Heart left ventricle (tissue), 13 donors: Measurements from ENCODE around the gene BICC1.

ENCODE experiments used
- CTCF ChIP-seq, 12 donors: fragments of 200-600 bp; sonication (generic) in 4 of 12; IDR thresholded peaks; one replicate each; pipeline versions ENCODE4 v1.5.0 to v1.8.0; 2018 to 2022; ENCODE audit warnings: antibody characterized with exemption in 12 of 12, mild to moderate bottlenecking in 5 of 12
- POLR2A ChIP-seq, 2 donors: fragments of 450-650 bp; IDR thresholded peaks; one replicate each; pipeline ENCODE4 v1.6.1; 2017; ENCODE audit warnings: antibody characterized with exemption in 2 of 2, mild to moderate bottlenecking in 2 of 2, moderate library complexity in 2 of 2
- donor health status: ischemic (EF 13 %, LVEDD 7.1; RV severe dilation, severe dysfunction).
- donor health status: DM: no; HTN: yes; CAD: no.
- donor health status: DM: no; HTN: no; CAD: no.
- donor health status: ischemic (EF 25% LVEDD 6.9; RV normal size, moderate dysfunction).
- donor health status: ischemic (EF 25% LVEDD 5.7; RV mildly dilated, moderate dysfunction).
- donor health status: ischemic (EF 35%, LVEDD 5.7; RV mildly dilated, moderate dysfunction).
- donor health status: nonischemic (EF 11% LVEDD 7.7; RV severe dilation, severe dysfunction).
- donor health status: DM: yes; HTN: yes; CAD: no.
- donor health status: PGD.
- donor health status: ischemic (EF 29% LVEDD 5.4; RV normal size, mild dysfunction).
- donor health status: nonischemic (EF 23%, LVEDD 6.1; RV moderate dilation, normal function).

DNA sequence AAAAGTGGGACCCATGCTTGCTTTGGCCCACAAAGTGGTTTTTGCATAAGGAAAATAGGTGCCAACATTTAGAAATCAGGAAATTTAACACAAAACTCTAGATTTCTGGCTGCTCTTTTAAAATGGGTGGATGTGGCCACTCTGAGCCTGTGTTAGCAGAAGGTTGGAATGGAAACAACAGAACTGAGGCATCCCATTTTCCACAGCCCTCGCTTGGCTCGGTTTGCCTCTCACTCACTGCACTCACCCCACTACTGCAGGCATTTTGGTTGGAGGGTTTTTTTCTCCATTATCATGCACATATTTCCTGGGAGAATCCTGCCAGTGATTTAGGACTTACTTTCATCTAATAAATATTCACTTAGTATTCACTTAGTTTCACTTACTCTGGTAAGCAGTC lies 178.9 kb downstream of the BICC1 start:
- TF ChIP-seq CTCF (IDR thresholded peaks at IDR 0.05) (no peak), POLR2A (IDR thresholded peaks at IDR 0.05) (no peak)
